HCT116 (cell line): ENCODE results near the gene PRKCZ.
"Not testable (repeated sequence)": the region's sequence is repeated elsewhere in the genome, so short reads cannot be mapped to it uniquely, and the experiment has no call there.

ENCODE experiments used
- CEBPB ChIP-seq: IDR thresholded peaks from 2 replicates; pipeline ENCODE4 v1.6.1; 2012; ENCODE audit warnings: low read depth
- EGR1 ChIP-seq: IDR thresholded peaks from 2 replicates; pipeline ENCODE4 v1.6.1; 2012; ENCODE audit warnings: low read depth
- EZH2 ChIP-seq: fragments of 200-600 bp; sonication (generic); IDR thresholded peaks from 2 replicates; pipeline ENCODE4 v1.6.1; 2017; ENCODE audit warnings: antibody characterized with exemption, mixed run types
- EZH2phosphoT487 ChIP-seq: fragments of 200-600 bp; IDR thresholded peaks from 2 replicates; pipeline ENCODE4 v1.6.1; 2018; ENCODE audit warnings: antibody characterized with exemption, borderline replicate concordance
- POLR2A ChIP-seq: IDR thresholded peaks from 2 replicates; pipeline ENCODE4 v1.7.0; 2011; ENCODE audit warnings: borderline replicate concordance; ENCODE audit not compliant: insufficient read depth, insufficient read length; ENCODE audit errors: extremely low read depth
- RAD21 ChIP-seq: IDR thresholded peaks from 2 replicates; pipeline ENCODE4 v1.6.1; 2012; ENCODE audit warnings: low read depth, mild to moderate bottlenecking
- SP1 ChIP-seq: IDR thresholded peaks from 2 replicates; pipeline ENCODE4 v1.6.1; 2012; ENCODE audit warnings: low read depth
- SRF ChIP-seq: IDR thresholded peaks from 2 replicates; pipeline ENCODE4 v1.6.1; 2012; ENCODE audit warnings: low read depth
- TCF7L2 ChIP-seq: IDR thresholded peaks from 2 replicates; pipeline ENCODE4 v1.7.0; 2011; ENCODE audit warnings: borderline replicate concordance, inconsistent platforms; ENCODE audit not compliant: insufficient read depth, insufficient read length; ENCODE audit errors: extremely low read depth
- ZFX ChIP-seq: fragments of 450-650 bp; IDR thresholded peaks from 2 replicates; pipeline ENCODE4 v1.6.1; 2017
- TF ChIP-seq, protein P1 (sequence below), 3 experiments: fragments of 200-600 bp in 1 of 3; sonication (generic) in 1 of 3; IDR thresholded peaks in 2 of 3; conservative IDR thresholded peaks in 1 of 3; 2 replicates each; pipeline ENCODE4 v1.5.1; 2012 to 2017; ENCODE audit warnings: low read depth in 2 of 3, low read length in 2 of 3, antibody characterized with exemption in 1 of 3, borderline replicate concordance in 1 of 3, control low read depth in 1 of 3, mild to moderate bottlenecking in 1 of 3, mixed read lengths in 1 of 3, mixed run types in 1 of 3, moderate library complexity in 1 of 3; ENCODE audit not compliant: insufficient read depth in 1 of 3
- TF ChIP-seq, protein P2 (sequence below): IDR thresholded peaks from 2 replicates; pipeline ENCODE4 v1.6.1; 2012; ENCODE audit warnings: low read depth
- TF ChIP-seq, protein P3 (sequence below): IDR thresholded peaks from 2 replicates; pipeline ENCODE4 v1.6.1; 2012

DNA sequence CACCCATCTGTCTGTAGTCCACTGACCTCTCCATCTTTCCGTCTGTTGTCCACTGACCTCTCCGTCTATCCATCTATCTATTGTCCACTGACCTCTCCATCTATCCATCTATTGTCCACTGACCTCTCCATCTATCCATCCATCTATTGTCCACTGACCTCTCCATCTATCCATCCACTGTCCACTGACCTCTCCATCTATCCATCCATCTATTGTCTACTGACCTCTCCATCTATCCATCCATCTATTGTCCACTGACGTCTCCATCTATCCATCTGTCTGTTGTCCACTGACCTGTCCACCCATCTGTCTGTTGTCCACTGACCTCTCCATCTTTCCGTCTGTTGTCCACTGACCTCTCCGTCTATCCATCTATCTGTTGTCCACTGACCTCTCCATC is 97.7 kb downstream of the PRKCZ start:
- TF ChIP-seq, protein P1, sequence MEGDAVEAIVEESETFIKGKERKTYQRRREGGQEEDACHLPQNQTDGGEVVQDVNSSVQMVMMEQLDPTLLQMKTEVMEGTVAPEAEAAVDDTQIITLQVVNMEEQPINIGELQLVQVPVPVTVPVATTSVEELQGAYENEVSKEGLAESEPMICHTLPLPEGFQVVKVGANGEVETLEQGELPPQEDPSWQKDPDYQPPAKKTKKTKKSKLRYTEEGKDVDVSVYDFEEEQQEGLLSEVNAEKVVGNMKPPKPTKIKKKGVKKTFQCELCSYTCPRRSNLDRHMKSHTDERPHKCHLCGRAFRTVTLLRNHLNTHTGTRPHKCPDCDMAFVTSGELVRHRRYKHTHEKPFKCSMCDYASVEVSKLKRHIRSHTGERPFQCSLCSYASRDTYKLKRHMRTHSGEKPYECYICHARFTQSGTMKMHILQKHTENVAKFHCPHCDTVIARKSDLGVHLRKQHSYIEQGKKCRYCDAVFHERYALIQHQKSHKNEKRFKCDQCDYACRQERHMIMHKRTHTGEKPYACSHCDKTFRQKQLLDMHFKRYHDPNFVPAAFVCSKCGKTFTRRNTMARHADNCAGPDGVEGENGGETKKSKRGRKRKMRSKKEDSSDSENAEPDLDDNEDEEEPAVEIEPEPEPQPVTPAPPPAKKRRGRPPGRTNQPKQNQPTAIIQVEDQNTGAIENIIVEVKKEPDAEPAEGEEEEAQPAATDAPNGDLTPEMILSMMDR (IDR thresholded peaks at IDR 0.05 in 2 of 3, conservative IDR thresholded peaks at IDR 0.05 in 1 of 3; ENCODE audit: borderline replicate concordance in 1 of 3, insufficient read depth in 1 of 3, low read depth in 2 of 3, low read length in 2 of 3) = not testable (repeated sequence)
- TF ChIP-seq, protein P2, sequence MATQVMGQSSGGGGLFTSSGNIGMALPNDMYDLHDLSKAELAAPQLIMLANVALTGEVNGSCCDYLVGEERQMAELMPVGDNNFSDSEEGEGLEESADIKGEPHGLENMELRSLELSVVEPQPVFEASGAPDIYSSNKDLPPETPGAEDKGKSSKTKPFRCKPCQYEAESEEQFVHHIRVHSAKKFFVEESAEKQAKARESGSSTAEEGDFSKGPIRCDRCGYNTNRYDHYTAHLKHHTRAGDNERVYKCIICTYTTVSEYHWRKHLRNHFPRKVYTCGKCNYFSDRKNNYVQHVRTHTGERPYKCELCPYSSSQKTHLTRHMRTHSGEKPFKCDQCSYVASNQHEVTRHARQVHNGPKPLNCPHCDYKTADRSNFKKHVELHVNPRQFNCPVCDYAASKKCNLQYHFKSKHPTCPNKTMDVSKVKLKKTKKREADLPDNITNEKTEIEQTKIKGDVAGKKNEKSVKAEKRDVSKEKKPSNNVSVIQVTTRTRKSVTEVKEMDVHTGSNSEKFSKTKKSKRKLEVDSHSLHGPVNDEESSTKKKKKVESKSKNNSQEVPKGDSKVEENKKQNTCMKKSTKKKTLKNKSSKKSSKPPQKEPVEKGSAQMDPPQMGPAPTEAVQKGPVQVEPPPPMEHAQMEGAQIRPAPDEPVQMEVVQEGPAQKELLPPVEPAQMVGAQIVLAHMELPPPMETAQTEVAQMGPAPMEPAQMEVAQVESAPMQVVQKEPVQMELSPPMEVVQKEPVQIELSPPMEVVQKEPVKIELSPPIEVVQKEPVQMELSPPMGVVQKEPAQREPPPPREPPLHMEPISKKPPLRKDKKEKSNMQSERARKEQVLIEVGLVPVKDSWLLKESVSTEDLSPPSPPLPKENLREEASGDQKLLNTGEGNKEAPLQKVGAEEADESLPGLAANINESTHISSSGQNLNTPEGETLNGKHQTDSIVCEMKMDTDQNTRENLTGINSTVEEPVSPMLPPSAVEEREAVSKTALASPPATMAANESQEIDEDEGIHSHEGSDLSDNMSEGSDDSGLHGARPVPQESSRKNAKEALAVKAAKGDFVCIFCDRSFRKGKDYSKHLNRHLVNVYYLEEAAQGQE = not testable (repeated sequence)
- TF ChIP-seq EZH2, RAD21, EZH2phosphoT487, POLR2A, ZFX, CEBPB, SRF, SP1, EGR1, TCF7L2: not testable (repeated sequence)
- TF ChIP-seq, protein P3, sequence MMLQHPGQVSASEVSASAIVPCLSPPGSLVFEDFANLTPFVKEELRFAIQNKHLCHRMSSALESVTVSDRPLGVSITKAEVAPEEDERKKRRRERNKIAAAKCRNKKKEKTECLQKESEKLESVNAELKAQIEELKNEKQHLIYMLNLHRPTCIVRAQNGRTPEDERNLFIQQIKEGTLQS = not testable (repeated sequence)
